ENCODE results near the gene XRCC5.

XRCC5 gene

DNA sequence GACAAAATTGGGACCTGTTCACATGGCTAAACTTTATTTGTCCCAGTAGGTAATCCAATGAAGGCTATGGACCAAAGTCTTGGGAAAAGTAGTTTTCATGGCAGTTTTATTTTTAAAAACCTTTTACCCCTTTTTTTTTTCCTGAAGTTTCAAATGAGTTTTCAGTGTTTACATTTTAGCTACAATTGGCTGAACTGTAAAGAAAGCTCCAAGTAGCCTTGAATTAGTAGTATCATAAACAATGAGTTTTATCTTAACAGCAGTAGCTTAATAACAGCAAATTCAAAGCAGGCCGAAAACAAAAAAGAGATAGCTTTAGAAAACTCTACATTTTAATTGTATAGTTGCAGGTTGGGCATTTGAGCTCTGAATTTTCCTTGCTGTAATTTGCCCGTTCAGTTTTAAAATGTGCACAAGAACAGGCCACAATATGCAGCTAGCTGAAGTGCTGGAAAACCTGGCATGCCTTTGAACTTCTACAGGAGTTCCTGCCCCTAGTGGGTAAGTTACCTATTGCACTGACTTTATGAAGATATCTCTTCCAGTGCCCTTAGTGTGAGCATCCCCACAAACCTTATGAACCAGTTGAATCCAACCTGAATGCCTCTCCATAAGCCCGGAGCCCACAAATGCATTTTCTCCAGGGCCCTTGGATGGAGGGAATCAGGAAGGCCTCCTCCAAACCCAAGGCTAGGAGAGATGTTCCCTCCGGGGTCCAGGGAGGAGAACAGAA is 106.7 kb downstream of the XRCC5 start:
- H3K79me2 ChIP-seq (ENCODE audit: insufficient read depth, low read length), result no peaks in the 10 kb centered on the region
- peaks cover 29% of the 10 kb centered on the region; the same call in 1 of the 2 replicates for H3F3A ChIP-seq (ENCODE audit: insufficient read depth)
- no peaks in the 10 kb centered on the region; the same call in 1 of the 2 replicates for H4K20me1 ChIP-seq (ENCODE audit: low read depth, low read length)
- no peaks in the 10 kb centered on the region for H3K27me3 ChIP-seq (ENCODE audit: low read length)
- no peaks in the 10 kb centered on the region for H3K9me3 ChIP-seq (ENCODE audit: insufficient read depth, low read length)
- H2AFZ ChIP-seq (ENCODE audit: low read depth, low read length, severe bottlenecking), result no peak overlapping the region
- H3K36me3 ChIP-seq (ENCODE audit: low read length), result 0 out of 2 replicates have a peak, but pooled peaks cover 7% of the 10 kb centered on the region
- H3K4me2 ChIP-seq (ENCODE audit: low read depth, low read length, poor library complexity, severe bottlenecking), result no peak overlapping the region
- no peak overlapping the region for H3K4me3 ChIP-seq (ENCODE audit: insufficient read depth, low read length, poor library complexity, severe bottlenecking)
- H3K27ac ChIP-seq (ENCODE audit: low read depth, low read length), result no peak overlapping the region
- no peak overlapping the region for H3K9ac ChIP-seq (ENCODE audit: low read length)
- no peak for TF ChIP-seq EZH2phosphoT487 (conservative IDR thresholded peaks at IDR 0.05; ENCODE audit: low read length)
- TF ChIP-seq, protein P1, sequence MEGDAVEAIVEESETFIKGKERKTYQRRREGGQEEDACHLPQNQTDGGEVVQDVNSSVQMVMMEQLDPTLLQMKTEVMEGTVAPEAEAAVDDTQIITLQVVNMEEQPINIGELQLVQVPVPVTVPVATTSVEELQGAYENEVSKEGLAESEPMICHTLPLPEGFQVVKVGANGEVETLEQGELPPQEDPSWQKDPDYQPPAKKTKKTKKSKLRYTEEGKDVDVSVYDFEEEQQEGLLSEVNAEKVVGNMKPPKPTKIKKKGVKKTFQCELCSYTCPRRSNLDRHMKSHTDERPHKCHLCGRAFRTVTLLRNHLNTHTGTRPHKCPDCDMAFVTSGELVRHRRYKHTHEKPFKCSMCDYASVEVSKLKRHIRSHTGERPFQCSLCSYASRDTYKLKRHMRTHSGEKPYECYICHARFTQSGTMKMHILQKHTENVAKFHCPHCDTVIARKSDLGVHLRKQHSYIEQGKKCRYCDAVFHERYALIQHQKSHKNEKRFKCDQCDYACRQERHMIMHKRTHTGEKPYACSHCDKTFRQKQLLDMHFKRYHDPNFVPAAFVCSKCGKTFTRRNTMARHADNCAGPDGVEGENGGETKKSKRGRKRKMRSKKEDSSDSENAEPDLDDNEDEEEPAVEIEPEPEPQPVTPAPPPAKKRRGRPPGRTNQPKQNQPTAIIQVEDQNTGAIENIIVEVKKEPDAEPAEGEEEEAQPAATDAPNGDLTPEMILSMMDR (IDR thresholded peaks at IDR 0.05; ENCODE audit: insufficient read depth, low read length, poor library complexity, severe bottlenecking), result no peak
- no peaks in the 10 kb centered on the region for H3K9me2 ChIP-seq (replicated peaks; ENCODE audit: insufficient read depth, low read length)

DNA sequence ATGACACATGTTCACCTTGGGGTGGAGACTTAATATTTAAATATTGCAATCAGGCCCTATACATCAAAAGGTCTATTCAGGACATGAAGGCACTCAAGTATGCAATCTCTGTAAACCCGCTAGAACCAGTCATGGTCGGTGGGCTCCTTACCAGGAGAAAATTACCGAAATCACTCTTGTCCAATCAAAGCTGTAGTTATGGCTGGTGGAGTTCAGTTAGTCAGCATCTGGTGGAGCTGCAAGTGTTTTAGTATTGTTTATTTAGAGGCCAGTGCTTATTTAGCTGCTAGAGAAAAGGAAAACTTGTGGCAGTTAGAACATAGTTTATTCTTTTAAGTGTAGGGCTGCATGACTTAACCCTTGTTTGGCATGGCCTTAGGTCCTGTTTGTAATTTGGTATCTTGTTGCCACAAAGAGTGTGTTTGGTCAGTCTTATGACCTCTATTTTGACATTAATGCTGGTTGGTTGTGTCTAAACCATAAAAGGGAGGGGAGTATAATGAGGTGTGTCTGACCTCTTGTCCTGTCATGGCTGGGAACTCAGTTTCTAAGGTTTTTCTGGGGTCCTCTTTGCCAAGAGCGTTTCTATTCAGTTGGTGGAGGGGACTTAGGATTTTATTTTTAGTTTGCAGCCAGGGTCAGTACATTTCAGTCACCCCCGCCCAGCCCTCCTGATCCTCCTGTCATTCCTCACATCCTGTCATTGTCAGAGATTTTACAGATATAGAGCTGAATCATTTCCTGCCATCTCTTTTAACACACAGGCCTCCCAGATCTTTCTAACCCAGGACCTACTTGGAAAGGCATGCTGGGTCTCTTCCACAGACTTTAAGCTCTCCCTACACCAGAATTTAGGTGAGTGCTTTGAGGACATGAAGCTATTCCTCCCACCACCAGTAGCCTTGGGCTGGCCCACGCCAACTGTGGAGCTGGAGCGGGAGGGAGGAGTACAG is 108.1 kb downstream of the XRCC5 start:
- no peak overlapping the region for H3K9ac ChIP-seq (ENCODE audit: low read length)
- H3K4me3 ChIP-seq (ENCODE audit: insufficient read depth, low read length, poor library complexity, severe bottlenecking), result no peak overlapping the region
- TF ChIP-seq EZH2phosphoT487 (conservative IDR thresholded peaks at IDR 0.05; ENCODE audit: low read length), result no peak
- TF ChIP-seq, protein P1 (IDR thresholded peaks at IDR 0.05; ENCODE audit: insufficient read depth, low read length, poor library complexity, severe bottlenecking), result no peak
- H3K36me3 ChIP-seq (ENCODE audit: low read length), result 0 out of 2 replicates have a peak, but pooled peaks cover 3% of the 10 kb centered on the region
- no peaks in the 10 kb centered on the region for H3K27me3 ChIP-seq (ENCODE audit: low read length)
- no peaks in the 10 kb centered on the region for H3K9me3 ChIP-seq (ENCODE audit: insufficient read depth, low read length)
- H3K9me2 ChIP-seq (replicated peaks; ENCODE audit: insufficient read depth, low read length), result no peaks in the 10 kb centered on the region
- H3F3A ChIP-seq (ENCODE audit: insufficient read depth), result peaks cover 20% of the 10 kb centered on the region; the same call in 1 of the 2 replicates
- H3K4me2 ChIP-seq (ENCODE audit: low read depth, low read length, poor library complexity, severe bottlenecking), result no peak overlapping the region
- H2AFZ ChIP-seq (ENCODE audit: low read depth, low read length, severe bottlenecking), result no peak overlapping the region
- no peaks in the 10 kb centered on the region for H3K79me2 ChIP-seq (ENCODE audit: insufficient read depth, low read length)
- H3K27ac ChIP-seq (ENCODE audit: low read depth, low read length), result no peak overlapping the region
- no peaks in the 10 kb centered on the region for H4K20me1 ChIP-seq (ENCODE audit: low read depth, low read length)

DNA sequence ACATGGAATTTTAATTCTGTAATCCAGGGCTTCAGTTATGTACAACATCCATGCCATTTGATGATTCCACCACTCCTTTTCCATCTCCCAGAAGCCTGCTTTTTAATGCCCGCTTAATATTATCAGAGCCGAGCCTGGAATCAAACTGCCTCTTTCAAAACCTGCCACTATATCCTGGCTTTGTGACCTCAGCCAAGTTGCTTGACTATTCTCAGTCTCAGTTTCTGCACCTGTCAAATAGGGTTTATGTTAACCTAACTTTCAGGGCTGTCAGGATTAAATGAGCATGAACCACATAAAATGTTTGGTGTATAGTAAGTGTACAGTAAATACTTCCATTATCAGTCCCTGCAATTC is 108.7 kb downstream of the XRCC5 start:
- no peak overlapping the region for H2AFZ ChIP-seq (ENCODE audit: low read depth, low read length, severe bottlenecking)
- TF ChIP-seq, protein P1 (IDR thresholded peaks at IDR 0.05; ENCODE audit: insufficient read depth, low read length, poor library complexity, severe bottlenecking), result no peak
- TF ChIP-seq EZH2phosphoT487 (conservative IDR thresholded peaks at IDR 0.05; ENCODE audit: low read length), result no peak
- no peak overlapping the region for H3K4me3 ChIP-seq (ENCODE audit: insufficient read depth, low read length, poor library complexity, severe bottlenecking)
- H3K27ac ChIP-seq (ENCODE audit: low read depth, low read length), result no peak overlapping the region
- H3K79me2 ChIP-seq (ENCODE audit: insufficient read depth, low read length), result no peaks in the 10 kb centered on the region
- H3K4me2 ChIP-seq (ENCODE audit: low read depth, low read length, poor library complexity, severe bottlenecking), result no peak overlapping the region
- no peaks in the 10 kb centered on the region for H3K9me3 ChIP-seq (ENCODE audit: insufficient read depth, low read length)
- H3K9ac ChIP-seq (ENCODE audit: low read length), result no peak overlapping the region
- no peaks in the 10 kb centered on the region for H3K9me2 ChIP-seq (replicated peaks; ENCODE audit: insufficient read depth, low read length)
- peaks cover 19% of the 10 kb centered on the region; the same call in 1 of the 2 replicates for H3F3A ChIP-seq (ENCODE audit: insufficient read depth)
- H4K20me1 ChIP-seq (ENCODE audit: low read depth, low read length), result no peaks in the 10 kb centered on the region
- 0 out of 2 replicates have a peak, but pooled peaks cover 3% of the 10 kb centered on the region for H3K36me3 ChIP-seq (ENCODE audit: low read length)
- H3K27me3 ChIP-seq (ENCODE audit: low read length), result no peaks in the 10 kb centered on the region

Measured in SU-DHL-6 (cell line).